Measurements from ENCODE around the gene GAB2. TPM values are rescaled to one million over a fixed set of nuclear protein-coding genes. Genes with fewer than 3 reads are reported as not detected.
"Not testable (repeated sequence)": the region's sequence is repeated elsewhere in the genome, so short reads cannot be mapped to it uniquely, and the experiment has no call there.

GAB2 gene
- total and polyA plus RNA-seq, 10 of the 15 experiments (the other 5 are each of a cell fraction or from before 2014, with no cell fraction given), result 0.69 to 12.6 (median 3.8) TPM

GRCh38 chr11:78223320-78223954 lies 194.2 kb downstream of the GAB2 start (continued):
- TF ChIP-seq ZSCAN29 (IDR thresholded peaks at IDR 0.05) (no peak), MTA3 (IDR thresholded peaks at IDR 0.05; ENCODE audit: borderline replicate concordance, low read length) (peak; percentile 93; the same call in 1 of the 2 replicates)

GRCh38 chr11:78222726-78223125 lies 194.9 kb downstream of the GAB2 start:
- FAIRE-seq; H3K27me3 ChIP-seq (replicated peaks in 1 of 2; ENCODE audit: control insufficient read depth in 2 of 2, insufficient read depth in 2 of 2, low read length in 1 of 2); H4K20me1 ChIP-seq (ENCODE audit: control insufficient read depth, insufficient read depth); H3K79me2 ChIP-seq (ENCODE audit: control insufficient read depth, insufficient read depth, low read length); ATAC-seq; POLR2A ChIA-PET; H3K36me3 ChIP-seq (ENCODE audit: control insufficient read depth in 2 of 2, insufficient read depth in 2 of 2, low read length in 1 of 2); H3K9me3 ChIP-seq (replicated peaks; ENCODE audit: control insufficient read depth, insufficient read depth, low read length); DNase-seq (ENCODE audit: low read depth, low spot score); BruUV-seq (replicated peaks); H3K9ac ChIP-seq (ENCODE audit: control insufficient read depth, insufficient read depth, low read length); H2AFZ ChIP-seq (ENCODE audit: control insufficient read depth, low read depth, low read length); SMC1A ChIA-PET (ENCODE audit: uncharacterized antibody, unreplicated experiment); H3K4me3 ChIP-seq: not testable (repeated sequence)
- H3K4me1 ChIP-seq (ENCODE audit: control insufficient read depth, insufficient read depth, low read length), result peaks cover 52% of the 10 kb centered on the region
- in situ Hi-C loops (cut with MboI), result loop anchor here (5.0 kb wide), 1 partner anchor 340 kb away; no protein-coding TSS in a partner anchor
- H3K4me2 ChIP-seq (ENCODE audit: control insufficient read depth, insufficient read depth), result peak overlapping the region; percentile 74; the same call in 1 of the 2 replicates
- WGBS (ENCODE audit: insufficient coverage, insufficient replicate concordance, low lambda C conversion rate, missing lambda C conversion rate), result 89% methylated on average over 10 of the region's 10 CpGs
- intact Hi-C loops (cut with micrococcal nuclease; ENCODE audit: unreplicated experiment), result loop anchor here (2.0 kb wide), 1 partner anchor 34 kb away; the partner anchor contains the start of genes KCTD21 and USP35
- ChIA-PET CTCF (interaction anchor here (0.7 to 8.1 kb wide), 2 partner anchors 73 to 344 kb away, joined by 3 to 181 read pairs; no protein-coding TSS in a partner anchor), RAD21 (ENCODE audit: unreplicated experiment) (interaction anchor here (2.0 kb wide), 1 partner anchor 206 kb away, joined by 5 read pairs; no protein-coding TSS in a partner anchor)
- peak overlapping the region; percentile 21 for H3K27ac ChIP-seq (ENCODE audit: control insufficient read depth, insufficient read depth)
